Psoas muscle (tissue), 8 donors: Measurements from ENCODE around the gene VTCN1. TPM values are rescaled to one million over a fixed set of nuclear protein-coding genes. Genes with fewer than 3 reads are reported as not detected.

ENCODE experiments used
- ATAC-seq, 4 donors: fragments of 200-7000 bp; cut with Tn5 transposase; one replicate each; pipeline ENCODE4 v1.9.1; 2020; ENCODE audit warnings: moderate library complexity in 3 of 4, mild to moderate bottlenecking in 2 of 4
- DNase-seq, 2 donors: peaks; one replicate each; pipeline ENCODE4 v3.0.0-alpha.2; 2020
- H3K27ac ChIP-seq: fragments of 200-600 bp; one replicate; pipeline ENCODE4 v1.8.0; 2022
- H3K27me3 ChIP-seq, 3 donors: fragments of 200-600 bp in 1 of 3; one replicate each; pipeline versions ENCODE4 v1.6.1 to v1.8.0; 2013 to 2022; ENCODE audit warnings: low read length in 2 of 3, mild to moderate bottlenecking in 2 of 3, moderate library complexity in 1 of 3; ENCODE audit not compliant: insufficient read depth in 3 of 3
- H3K36me3 ChIP-seq, 2 donors: fragments of 200-600 bp in 1 of 2; one replicate each; pipeline versions ENCODE4 v1.6.1 to v1.8.0; 2013 to 2022; ENCODE audit warnings: low read depth in 1 of 2, mild to moderate bottlenecking in 1 of 2, moderate library complexity in 1 of 2; ENCODE audit not compliant: insufficient read depth in 1 of 2
- H3K4me1 ChIP-seq: fragments of 200-600 bp; one replicate; pipeline ENCODE4 v1.8.0; 2022
- H3K4me3 ChIP-seq: fragments of 200-600 bp; one replicate; pipeline ENCODE4 v1.8.0; 2022; ENCODE audit warnings: mild to moderate bottlenecking
- H3K9me3 ChIP-seq: fragments of 200-600 bp; one replicate; pipeline ENCODE4 v1.8.0; 2022
- CTCF ChIP-seq: fragments of 200-600 bp; IDR thresholded peaks from one replicate; pipeline ENCODE4 v1.8.0; 2022; ENCODE audit warnings: antibody characterized with exemption
- WGBS, 3 donors: extraction: QIAGEN DNeasy Blood & Tissue Kit; methylation state at CpG; one replicate each; pipeline versions ENCODE4 v1.1.6 to v1.1.7; 2013; 5-methylcytosine and 5-hydroxymethylcytosine counted together
- intact Hi-C, 2 donors: fragments of 100-400 bp; cut with DNase I; formaldehyde crosslinking; loops; one replicate each; pipeline versions ENCODE4 v1.11.0 to v1.14.2; 2022
- polyA plus RNA-seq, 3 donors: library from polyadenylated mRNA; stranded (reverse); fragments of 200-250 nt; gene quantifications; one replicate each; pipeline ENCODE4 v1.2.3, GENCODE V29; 2013
- total RNA-seq, 4 donors: library from RNA; stranded (reverse); fragmentation: NEBNext Ultra II Directional in 2 of 4; extraction: Animal tissue kit (Norgen Biotek cat#: 25700) in 2 of 4; gene quantifications; one replicate each; pipeline versions ENCODE4 v1.2.1 to v1.2.4, GENCODE V29; 2021 to 2023
- donor health status: healthy with polysubstance abuse.
- donor health status: DM: no; HTN: no; CAD: no; lungs with moderate emphysema.
- donor health status: Bipolar disorder and iron deficiency.
- donor health status: healthy.
- donor health status: DM: yes; HTN: yes; CAD: no.
- donor health status: DM: no; HTN: no; CAD: no.
- donor health status: DM: no; HTN: no; CAD: no.
- donor health status: DM: yes; HTN: yes; CAD: no.

VTCN1 gene
- total and polyA plus RNA-seq, 7 donors, result 0.03 to 0.22 (median 0.09) TPM; not detected in 4

GRCh38 chr1:117174851-117175250 is 35.9 kb downstream of the VTCN1 start:
- Histone ChIP-seq H3K27ac (no peak overlapping the region), H3K27me3 (no peaks in the 10 kb centered on the region), H3K9me3 (no peaks in the 10 kb centered on the region), H3K36me3 (no peaks in the 10 kb centered on the region), H3K4me1 (no peaks in the 10 kb centered on the region), H3K4me3 (no peak overlapping the region)
- no peak for TF ChIP-seq CTCF
- ATAC-seq, result no peak
- 92 to 97% (median 93%) methylated on average over 4 of the region's 4 CpGs for WGBS, 3 donors
- no peak for DNase-seq
- intact Hi-C loops, result no loop called here

DNA sequence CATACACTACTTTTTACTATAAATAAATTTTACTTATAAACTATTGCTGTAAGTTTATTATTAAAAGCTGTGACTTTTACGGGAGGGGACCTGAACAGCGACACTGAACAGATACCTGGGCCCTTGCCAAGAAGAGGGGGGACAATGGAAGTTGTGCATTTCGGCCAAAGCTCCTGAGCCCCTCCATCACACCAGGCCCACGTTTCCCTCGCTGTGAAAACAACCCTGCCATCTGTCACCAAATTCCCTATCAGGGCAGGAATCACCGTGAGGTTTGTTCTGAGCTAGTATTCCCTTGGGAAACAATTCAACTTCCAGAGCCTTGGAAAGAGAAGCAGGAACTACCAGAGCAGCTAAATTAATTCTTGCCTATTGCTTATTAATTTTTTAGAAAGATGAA is 37.0 kb downstream of the VTCN1 start:
- DNase-seq (no peak), ATAC-seq (no peak)
- Histone ChIP-seq H3K4me1 (no peaks in the 10 kb centered on the region), H3K4me3 (no peak overlapping the region), H3K9me3 (no peaks in the 10 kb centered on the region), H3K27me3 (no peaks in the 10 kb centered on the region), H3K36me3 (no peaks in the 10 kb centered on the region), H3K27ac (no peak overlapping the region)
- intact Hi-C loops, result no loop called here
- 37 to 42% (median 37%) methylated on average over 6 of the region's 6 CpGs for WGBS, 3 donors
- TF ChIP-seq CTCF, result no peak

- intact Hi-C loops, result no loop called here
- no peak for DNase-seq
- no peak overlapping the region for H3K4me3 ChIP-seq
- no peaks in the 10 kb centered on the region for H3K4me1 ChIP-seq
- ATAC-seq, result no peak
- 88 to 92% (median 92%) methylated on average over 10 of the region's 10 CpGs for WGBS, 3 donors
- H3K27ac ChIP-seq, result no peak overlapping the region
- no peak for TF ChIP-seq CTCF
- H3K36me3 ChIP-seq, result no peaks in the 10 kb centered on the region
- H3K9me3 ChIP-seq, result no peaks in the 10 kb centered on the region
- no peaks in the 10 kb centered on the region for H3K27me3 ChIP-seq
Measured at GRCh38 chr1:117173006-117173405, 37.7 kb downstream of the VTCN1 start.

GRCh38 chr1:117171900-117172511 is 38.7 kb downstream of the VTCN1 start:
- DNase-seq (peak; percentile 38 to 81), ATAC-seq (peak; percentile 89 to 98 (median 94))
- TF ChIP-seq CTCF, result no peak
- 52 to 60% (median 59%) methylated on average over 18 of the region's 18 CpGs for WGBS, 3 donors
- H3K9me3 ChIP-seq, result no peaks in the 10 kb centered on the region
- no peaks in the 10 kb centered on the region for H3K4me1 ChIP-seq
- H3K4me3 ChIP-seq, result no peak overlapping the region
- peak overlapping the region; percentile 25 for H3K27ac ChIP-seq
- no peaks in the 10 kb centered on the region for H3K27me3 ChIP-seq
- H3K36me3 ChIP-seq, result no peaks in the 10 kb centered on the region
- intact Hi-C loops, result no loop called here
